ENCODE data around the gene SALL3.
"Not testable (repeated sequence)": the region's sequence is repeated elsewhere in the genome, so short reads cannot be mapped to it uniquely, and the experiment has no call there.

SALL3 gene

GRCh38 chr18:78962098-78962497 lies 17.5 kb upstream of the SALL3 start:
- TF ChIP-seq CTCF (IDR thresholded peaks at IDR 0.05; ENCODE audit: low read length, missing control alignments), result no peak
- DNase-seq (ENCODE audit: low read depth), result no peak

GRCh38 chr18:78964727-78965126 lies 14.9 kb upstream of the SALL3 start:
- not testable (repeated sequence) for DNase-seq (ENCODE audit: low read depth); H3K4me3 ChIP-seq (replicated peaks; ENCODE audit: low read depth, low read length)

More at GRCh38 chr18:78962098-78962497, 17.5 kb upstream of the SALL3 start:
- no peak overlapping the region for H3K4me3 ChIP-seq (replicated peaks; ENCODE audit: low read depth, low read length)

- TF ChIP-seq CTCF (IDR thresholded peaks at IDR 0.05; ENCODE audit: low read length, missing control alignments), result no peak
- no peak overlapping the region for H3K4me3 ChIP-seq (replicated peaks; ENCODE audit: low read depth, low read length)
- DNase-seq (ENCODE audit: low read depth), result no peak
These were observed 14.4 kb upstream of the SALL3 start for GRCh38 chr18:78965260-78965659.

GRCh38 chr18:78965917-78966792 lies 13.5 kb upstream of the SALL3 start:
- TF ChIP-seq CTCF (IDR thresholded peaks at IDR 0.05; ENCODE audit: low read length, missing control alignments), result no peak
- H3K4me3 ChIP-seq (replicated peaks; ENCODE audit: low read depth, low read length), result no peak overlapping the region
- DNase-seq (ENCODE audit: low read depth), result no peak

GRCh38 chr18:78966793-78967106 lies 12.9 kb upstream of the SALL3 start:
- no peak overlapping the region for H3K4me3 ChIP-seq (replicated peaks; ENCODE audit: low read depth, low read length)
- TF ChIP-seq CTCF (IDR thresholded peaks at IDR 0.05; ENCODE audit: low read length, missing control alignments), result no peak
- no peak for DNase-seq (ENCODE audit: low read depth)

GRCh38 chr18:78967692-78968091 lies 11.9 kb upstream of the SALL3 start:
- H3K4me3 ChIP-seq (replicated peaks; ENCODE audit: low read depth, low read length), result no peak overlapping the region
- no peak for DNase-seq (ENCODE audit: low read depth)
- TF ChIP-seq CTCF (IDR thresholded peaks at IDR 0.05; ENCODE audit: low read length, missing control alignments), result no peak

GRCh38 chr18:78969574-78970315 lies 9.9 kb upstream of the SALL3 start:
- DNase-seq (ENCODE audit: low read depth), result no peak
- no peak overlapping the region for H3K4me3 ChIP-seq (replicated peaks; ENCODE audit: low read depth, low read length)
- TF ChIP-seq CTCF (IDR thresholded peaks at IDR 0.05; ENCODE audit: low read length, missing control alignments), result no peak
